ENCODE results near the gene RAB33B. TPM values are rescaled to one million over a fixed set of nuclear protein-coding genes. Genes with fewer than 3 reads are reported as not detected.

The RAB33B gene
- total and polyA plus RNA-seq, 9 of the 15 experiments (the other 6 are each of a cell fraction or from before 2014, with no cell fraction given) = 1.7 to 3.7 (median 3.0) TPM

DNA sequence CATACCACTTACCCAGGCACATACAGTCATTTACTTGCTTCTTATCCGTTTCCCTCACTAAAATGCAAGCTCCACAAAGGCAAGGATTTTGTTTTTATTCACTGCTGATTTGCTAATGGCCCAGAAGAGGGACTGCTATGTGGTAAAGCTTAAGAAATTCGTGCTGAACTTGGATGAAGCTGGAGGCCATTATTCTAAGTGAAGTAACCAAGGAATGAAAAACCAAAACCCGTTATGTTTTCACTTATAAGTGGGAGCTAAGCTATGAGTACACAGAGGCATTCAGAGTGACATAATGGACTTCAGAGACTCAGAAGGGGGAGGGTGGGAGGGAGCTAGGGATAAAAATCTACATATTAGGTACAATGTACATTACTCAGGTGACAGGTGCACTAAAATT lies 47.2 kb downstream of the RAB33B start (continued):
- TF ChIP-seq, protein P1, sequence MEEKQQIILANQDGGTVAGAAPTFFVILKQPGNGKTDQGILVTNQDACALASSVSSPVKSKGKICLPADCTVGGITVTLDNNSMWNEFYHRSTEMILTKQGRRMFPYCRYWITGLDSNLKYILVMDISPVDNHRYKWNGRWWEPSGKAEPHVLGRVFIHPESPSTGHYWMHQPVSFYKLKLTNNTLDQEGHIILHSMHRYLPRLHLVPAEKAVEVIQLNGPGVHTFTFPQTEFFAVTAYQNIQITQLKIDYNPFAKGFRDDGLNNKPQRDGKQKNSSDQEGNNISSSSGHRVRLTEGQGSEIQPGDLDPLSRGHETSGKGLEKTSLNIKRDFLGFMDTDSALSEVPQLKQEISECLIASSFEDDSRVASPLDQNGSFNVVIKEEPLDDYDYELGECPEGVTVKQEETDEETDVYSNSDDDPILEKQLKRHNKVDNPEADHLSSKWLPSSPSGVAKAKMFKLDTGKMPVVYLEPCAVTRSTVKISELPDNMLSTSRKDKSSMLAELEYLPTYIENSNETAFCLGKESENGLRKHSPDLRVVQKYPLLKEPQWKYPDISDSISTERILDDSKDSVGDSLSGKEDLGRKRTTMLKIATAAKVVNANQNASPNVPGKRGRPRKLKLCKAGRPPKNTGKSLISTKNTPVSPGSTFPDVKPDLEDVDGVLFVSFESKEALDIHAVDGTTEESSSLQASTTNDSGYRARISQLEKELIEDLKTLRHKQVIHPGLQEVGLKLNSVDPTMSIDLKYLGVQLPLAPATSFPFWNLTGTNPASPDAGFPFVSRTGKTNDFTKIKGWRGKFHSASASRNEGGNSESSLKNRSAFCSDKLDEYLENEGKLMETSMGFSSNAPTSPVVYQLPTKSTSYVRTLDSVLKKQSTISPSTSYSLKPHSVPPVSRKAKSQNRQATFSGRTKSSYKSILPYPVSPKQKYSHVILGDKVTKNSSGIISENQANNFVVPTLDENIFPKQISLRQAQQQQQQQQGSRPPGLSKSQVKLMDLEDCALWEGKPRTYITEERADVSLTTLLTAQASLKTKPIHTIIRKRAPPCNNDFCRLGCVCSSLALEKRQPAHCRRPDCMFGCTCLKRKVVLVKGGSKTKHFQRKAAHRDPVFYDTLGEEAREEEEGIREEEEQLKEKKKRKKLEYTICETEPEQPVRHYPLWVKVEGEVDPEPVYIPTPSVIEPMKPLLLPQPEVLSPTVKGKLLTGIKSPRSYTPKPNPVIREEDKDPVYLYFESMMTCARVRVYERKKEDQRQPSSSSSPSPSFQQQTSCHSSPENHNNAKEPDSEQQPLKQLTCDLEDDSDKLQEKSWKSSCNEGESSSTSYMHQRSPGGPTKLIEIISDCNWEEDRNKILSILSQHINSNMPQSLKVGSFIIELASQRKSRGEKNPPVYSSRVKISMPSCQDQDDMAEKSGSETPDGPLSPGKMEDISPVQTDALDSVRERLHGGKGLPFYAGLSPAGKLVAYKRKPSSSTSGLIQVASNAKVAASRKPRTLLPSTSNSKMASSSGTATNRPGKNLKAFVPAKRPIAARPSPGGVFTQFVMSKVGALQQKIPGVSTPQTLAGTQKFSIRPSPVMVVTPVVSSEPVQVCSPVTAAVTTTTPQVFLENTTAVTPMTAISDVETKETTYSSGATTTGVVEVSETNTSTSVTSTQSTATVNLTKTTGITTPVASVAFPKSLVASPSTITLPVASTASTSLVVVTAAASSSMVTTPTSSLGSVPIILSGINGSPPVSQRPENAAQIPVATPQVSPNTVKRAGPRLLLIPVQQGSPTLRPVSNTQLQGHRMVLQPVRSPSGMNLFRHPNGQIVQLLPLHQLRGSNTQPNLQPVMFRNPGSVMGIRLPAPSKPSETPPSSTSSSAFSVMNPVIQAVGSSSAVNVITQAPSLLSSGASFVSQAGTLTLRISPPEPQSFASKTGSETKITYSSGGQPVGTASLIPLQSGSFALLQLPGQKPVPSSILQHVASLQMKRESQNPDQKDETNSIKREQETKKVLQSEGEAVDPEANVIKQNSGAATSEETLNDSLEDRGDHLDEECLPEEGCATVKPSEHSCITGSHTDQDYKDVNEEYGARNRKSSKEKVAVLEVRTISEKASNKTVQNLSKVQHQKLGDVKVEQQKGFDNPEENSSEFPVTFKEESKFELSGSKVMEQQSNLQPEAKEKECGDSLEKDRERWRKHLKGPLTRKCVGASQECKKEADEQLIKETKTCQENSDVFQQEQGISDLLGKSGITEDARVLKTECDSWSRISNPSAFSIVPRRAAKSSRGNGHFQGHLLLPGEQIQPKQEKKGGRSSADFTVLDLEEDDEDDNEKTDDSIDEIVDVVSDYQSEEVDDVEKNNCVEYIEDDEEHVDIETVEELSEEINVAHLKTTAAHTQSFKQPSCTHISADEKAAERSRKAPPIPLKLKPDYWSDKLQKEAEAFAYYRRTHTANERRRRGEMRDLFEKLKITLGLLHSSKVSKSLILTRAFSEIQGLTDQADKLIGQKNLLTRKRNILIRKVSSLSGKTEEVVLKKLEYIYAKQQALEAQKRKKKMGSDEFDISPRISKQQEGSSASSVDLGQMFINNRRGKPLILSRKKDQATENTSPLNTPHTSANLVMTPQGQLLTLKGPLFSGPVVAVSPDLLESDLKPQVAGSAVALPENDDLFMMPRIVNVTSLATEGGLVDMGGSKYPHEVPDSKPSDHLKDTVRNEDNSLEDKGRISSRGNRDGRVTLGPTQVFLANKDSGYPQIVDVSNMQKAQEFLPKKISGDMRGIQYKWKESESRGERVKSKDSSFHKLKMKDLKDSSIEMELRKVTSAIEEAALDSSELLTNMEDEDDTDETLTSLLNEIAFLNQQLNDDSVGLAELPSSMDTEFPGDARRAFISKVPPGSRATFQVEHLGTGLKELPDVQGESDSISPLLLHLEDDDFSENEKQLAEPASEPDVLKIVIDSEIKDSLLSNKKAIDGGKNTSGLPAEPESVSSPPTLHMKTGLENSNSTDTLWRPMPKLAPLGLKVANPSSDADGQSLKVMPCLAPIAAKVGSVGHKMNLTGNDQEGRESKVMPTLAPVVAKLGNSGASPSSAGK (IDR thresholded peaks at IDR 0.05) = no peak
- TF ChIP-seq CTBP1 (IDR thresholded peaks at IDR 0.05; ENCODE audit: borderline replicate concordance) = no peak
- no peak for TF ChIP-seq RAD21 (CRISPR knock-in tag; conservative IDR thresholded peaks at IDR 0.05 in 1 of 2, IDR thresholded peaks at IDR 0.05 in 1 of 2)

Measured in K562 (cell line).